ENCODE measurements around the gene GALNT7. TPM values are rescaled to one million over a fixed set of nuclear protein-coding genes. Genes with fewer than 3 reads are reported as not detected.

Gene GALNT7
- polyA plus RNA-seq, 1 donor from 2014 or later, result 15.0 TPM

DNA sequence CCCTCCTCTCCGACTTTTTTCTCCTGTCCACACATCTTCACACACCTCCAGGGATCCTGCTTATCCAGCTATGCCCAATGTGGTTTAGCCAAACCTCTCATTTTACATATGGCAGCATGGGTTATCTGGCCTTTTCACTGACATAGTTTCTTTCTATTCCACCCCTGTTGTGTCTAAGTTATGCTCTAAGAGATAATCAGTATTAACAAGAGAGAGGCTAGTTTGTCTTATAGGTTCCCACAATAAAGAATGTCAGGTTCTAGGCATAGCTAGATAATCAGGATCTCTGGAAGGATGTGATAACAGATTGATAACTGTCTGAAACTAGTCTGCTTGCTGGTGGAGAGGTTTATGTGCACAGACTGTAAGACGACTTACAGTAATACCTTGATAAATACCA lies 7.7 kb upstream of the GALNT7 start:
- Histone ChIP-seq H4K20me1 (ENCODE audit: insufficient read depth) (no peaks in the 10 kb centered on the region), H3K9ac (ENCODE audit: low read length) (no peak overlapping the region), H2AFZ (ENCODE audit: low read depth, low read length) (no peak overlapping the region), H3F3A (ENCODE audit: insufficient read depth, low read length, poor library complexity, severe bottlenecking) (no peaks in the 10 kb centered on the region), H3K4me2 (ENCODE audit: low read length) (no peak overlapping the region), H3K9me2 (ENCODE audit: insufficient read depth, low read length) (no peaks in the 10 kb centered on the region), H3K79me2 (replicated peaks; ENCODE audit: insufficient read depth, low read length) (no peaks in the 10 kb centered on the region), H3K27me3 (ENCODE audit: insufficient read depth, low read depth, low read length) (no peaks in the 10 kb centered on the region), H3K27ac (ENCODE audit: low read length) (no peak overlapping the region), H3K36me3 (ENCODE audit: insufficient read depth, low read length) (no peaks in the 10 kb centered on the region), H3K4me3 (ENCODE audit: low read length) (no peak overlapping the region), H3K9me3 (ENCODE audit: low read length) (no peaks in the 10 kb centered on the region)
- TF ChIP-seq TAF1 (IDR thresholded peaks at IDR 0.05; ENCODE audit: low read depth), result no peak
- no peak for TF ChIP-seq EP300 (conservative IDR thresholded peaks at IDR 0.05; ENCODE audit: poor library complexity, severe bottlenecking)
- TF ChIP-seq EZH2 (IDR thresholded peaks at IDR 0.05; ENCODE audit: borderline replicate concordance, insufficient read depth, low read length, poor library complexity, severe bottlenecking), result no peak
- TF ChIP-seq SMC3 (conservative IDR thresholded peaks at IDR 0.05; ENCODE audit: poor library complexity), result no peak
- TF ChIP-seq, protein P1, sequence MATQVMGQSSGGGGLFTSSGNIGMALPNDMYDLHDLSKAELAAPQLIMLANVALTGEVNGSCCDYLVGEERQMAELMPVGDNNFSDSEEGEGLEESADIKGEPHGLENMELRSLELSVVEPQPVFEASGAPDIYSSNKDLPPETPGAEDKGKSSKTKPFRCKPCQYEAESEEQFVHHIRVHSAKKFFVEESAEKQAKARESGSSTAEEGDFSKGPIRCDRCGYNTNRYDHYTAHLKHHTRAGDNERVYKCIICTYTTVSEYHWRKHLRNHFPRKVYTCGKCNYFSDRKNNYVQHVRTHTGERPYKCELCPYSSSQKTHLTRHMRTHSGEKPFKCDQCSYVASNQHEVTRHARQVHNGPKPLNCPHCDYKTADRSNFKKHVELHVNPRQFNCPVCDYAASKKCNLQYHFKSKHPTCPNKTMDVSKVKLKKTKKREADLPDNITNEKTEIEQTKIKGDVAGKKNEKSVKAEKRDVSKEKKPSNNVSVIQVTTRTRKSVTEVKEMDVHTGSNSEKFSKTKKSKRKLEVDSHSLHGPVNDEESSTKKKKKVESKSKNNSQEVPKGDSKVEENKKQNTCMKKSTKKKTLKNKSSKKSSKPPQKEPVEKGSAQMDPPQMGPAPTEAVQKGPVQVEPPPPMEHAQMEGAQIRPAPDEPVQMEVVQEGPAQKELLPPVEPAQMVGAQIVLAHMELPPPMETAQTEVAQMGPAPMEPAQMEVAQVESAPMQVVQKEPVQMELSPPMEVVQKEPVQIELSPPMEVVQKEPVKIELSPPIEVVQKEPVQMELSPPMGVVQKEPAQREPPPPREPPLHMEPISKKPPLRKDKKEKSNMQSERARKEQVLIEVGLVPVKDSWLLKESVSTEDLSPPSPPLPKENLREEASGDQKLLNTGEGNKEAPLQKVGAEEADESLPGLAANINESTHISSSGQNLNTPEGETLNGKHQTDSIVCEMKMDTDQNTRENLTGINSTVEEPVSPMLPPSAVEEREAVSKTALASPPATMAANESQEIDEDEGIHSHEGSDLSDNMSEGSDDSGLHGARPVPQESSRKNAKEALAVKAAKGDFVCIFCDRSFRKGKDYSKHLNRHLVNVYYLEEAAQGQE (IDR thresholded peaks at IDR 0.05; ENCODE audit: borderline replicate concordance), result no peak
- TF ChIP-seq, protein P2, sequence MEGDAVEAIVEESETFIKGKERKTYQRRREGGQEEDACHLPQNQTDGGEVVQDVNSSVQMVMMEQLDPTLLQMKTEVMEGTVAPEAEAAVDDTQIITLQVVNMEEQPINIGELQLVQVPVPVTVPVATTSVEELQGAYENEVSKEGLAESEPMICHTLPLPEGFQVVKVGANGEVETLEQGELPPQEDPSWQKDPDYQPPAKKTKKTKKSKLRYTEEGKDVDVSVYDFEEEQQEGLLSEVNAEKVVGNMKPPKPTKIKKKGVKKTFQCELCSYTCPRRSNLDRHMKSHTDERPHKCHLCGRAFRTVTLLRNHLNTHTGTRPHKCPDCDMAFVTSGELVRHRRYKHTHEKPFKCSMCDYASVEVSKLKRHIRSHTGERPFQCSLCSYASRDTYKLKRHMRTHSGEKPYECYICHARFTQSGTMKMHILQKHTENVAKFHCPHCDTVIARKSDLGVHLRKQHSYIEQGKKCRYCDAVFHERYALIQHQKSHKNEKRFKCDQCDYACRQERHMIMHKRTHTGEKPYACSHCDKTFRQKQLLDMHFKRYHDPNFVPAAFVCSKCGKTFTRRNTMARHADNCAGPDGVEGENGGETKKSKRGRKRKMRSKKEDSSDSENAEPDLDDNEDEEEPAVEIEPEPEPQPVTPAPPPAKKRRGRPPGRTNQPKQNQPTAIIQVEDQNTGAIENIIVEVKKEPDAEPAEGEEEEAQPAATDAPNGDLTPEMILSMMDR (IDR thresholded peaks at IDR 0.05; ENCODE audit: poor library complexity, severe bottlenecking), result no peak
- TF ChIP-seq POLR2AphosphoS5 (IDR thresholded peaks at IDR 0.05), result no peak
- TF ChIP-seq RAD21 (conservative IDR thresholded peaks at IDR 0.05), result no peak
- TF ChIP-seq MXI1 (conservative IDR thresholded peaks at IDR 0.05; ENCODE audit: poor library complexity, severe bottlenecking), result no peak

DNA sequence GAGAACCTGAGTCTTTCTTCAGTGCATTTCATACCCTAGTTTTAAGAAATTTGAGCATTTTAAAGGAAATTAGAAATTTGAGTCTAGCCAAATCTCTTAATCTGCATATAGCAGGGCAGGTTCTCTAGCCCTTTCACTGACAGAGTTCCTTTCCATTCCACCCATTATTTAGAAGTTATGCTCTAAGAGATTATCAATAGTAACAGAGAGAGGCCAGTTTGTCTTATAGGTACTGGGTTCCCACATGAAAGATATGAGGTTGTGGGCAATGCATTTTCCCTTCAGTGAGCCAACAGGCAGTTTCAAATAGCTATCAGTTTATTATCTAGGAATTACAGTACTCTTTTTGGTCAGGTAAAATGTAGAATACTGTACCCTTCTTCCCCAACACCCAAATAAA lies 7.3 kb upstream of the GALNT7 start:
- no peaks in the 10 kb centered on the region for H3K9me2 ChIP-seq (ENCODE audit: insufficient read depth, low read length)
- H3K27me3 ChIP-seq (ENCODE audit: insufficient read depth, low read depth, low read length), result no peaks in the 10 kb centered on the region
- H3K9me3 ChIP-seq (ENCODE audit: low read length), result no peaks in the 10 kb centered on the region
- no peak overlapping the region for H3K27ac ChIP-seq (ENCODE audit: low read length)
- no peak overlapping the region for H3K4me3 ChIP-seq (ENCODE audit: low read length)
- TF ChIP-seq, protein P1 (IDR thresholded peaks at IDR 0.05; ENCODE audit: borderline replicate concordance), result no peak
- TF ChIP-seq TAF1 (IDR thresholded peaks at IDR 0.05; ENCODE audit: low read depth) (no peak), SMC3 (conservative IDR thresholded peaks at IDR 0.05; ENCODE audit: poor library complexity) (no peak), POLR2AphosphoS5 (IDR thresholded peaks at IDR 0.05) (no peak), MXI1 (conservative IDR thresholded peaks at IDR 0.05; ENCODE audit: poor library complexity, severe bottlenecking) (no peak), RAD21 (conservative IDR thresholded peaks at IDR 0.05) (no peak), EZH2 (IDR thresholded peaks at IDR 0.05; ENCODE audit: borderline replicate concordance, insufficient read depth, low read length, poor library complexity, severe bottlenecking) (no peak), EP300 (conservative IDR thresholded peaks at IDR 0.05; ENCODE audit: poor library complexity, severe bottlenecking) (no peak)
- TF ChIP-seq, protein P2 (IDR thresholded peaks at IDR 0.05; ENCODE audit: poor library complexity, severe bottlenecking), result no peak
- H3F3A ChIP-seq (ENCODE audit: insufficient read depth, low read length, poor library complexity, severe bottlenecking), result no peaks in the 10 kb centered on the region
- H4K20me1 ChIP-seq (ENCODE audit: insufficient read depth), result no peaks in the 10 kb centered on the region
- no peak overlapping the region for H3K9ac ChIP-seq (ENCODE audit: low read length)
- no peak overlapping the region for H2AFZ ChIP-seq (ENCODE audit: low read depth, low read length)
- H3K79me2 ChIP-seq (replicated peaks; ENCODE audit: insufficient read depth, low read length), result no peaks in the 10 kb centered on the region
- no peaks in the 10 kb centered on the region for H3K36me3 ChIP-seq (ENCODE audit: insufficient read depth, low read length)
- no peak overlapping the region for H3K4me2 ChIP-seq (ENCODE audit: low read length)

All from neural cell (in vitro differentiated cells).